NCI-H446 (cell line): ENCODE results near the gene GPR34.
A peak's percentile ranks its signal among the peaks of the same experiment; 100 is the strongest.
"Not testable (repeated sequence)": the region's sequence is repeated elsewhere in the genome, so short reads cannot be mapped to it uniquely, and the experiment has no call there.

Experiments
- DNase-seq, 2 experiments: peaks; one replicate each; lab custom pipeline; 2025; lab: John Stamatoyannopoulos, UW

The GPR34 gene

GRCh38 chrX:41688835-41689234 lies at the start of gene GPR34:
GPR34 (plus strand) TSS chrX:41688973; CDS start chrX:41695634, 6,661 bp downstream.
- no peak for DNase-seq

GRCh38 chrX:41646201-41646600 lies 42.6 kb upstream of the GPR34 start:
- not testable (repeated sequence) for DNase-seq

GRCh38 chrX:41653125-41653524 lies 35.6 kb upstream of the GPR34 start:
- no peak for DNase-seq

GRCh38 chrX:41655101-41655500 lies 33.7 kb upstream of the GPR34 start:
- DNase-seq, result no peak

- no peak for DNase-seq
These were observed 33.1 kb upstream of the GPR34 start for GRCh38 chrX:41655631-41656030.

GRCh38 chrX:41661366-41662095 lies 27.2 kb upstream of the GPR34 start:
- DNase-seq, result no peak

GRCh38 chrX:41664375-41664901 lies 24.3 kb upstream of the GPR34 start:
- DNase-seq, result no peak

- DNase-seq, result no peak
These were observed 23.9 kb upstream of the GPR34 start for GRCh38 chrX:41664908-41665307.

GRCh38 chrX:41665686-41666085 lies 23.1 kb upstream of the GPR34 start:
- no peak for DNase-seq

GRCh38 chrX:41666251-41666650 lies 22.5 kb upstream of the GPR34 start:
- DNase-seq, result no peak

- DNase-seq, result no peak
These were observed 21.1 kb upstream of the GPR34 start for GRCh38 chrX:41667631-41668030.

GRCh38 chrX:41670112-41670511 lies 18.7 kb upstream of the GPR34 start:
- no peak for DNase-seq

GRCh38 chrX:41671082-41671481 lies 17.7 kb upstream of the GPR34 start:
- no peak for DNase-seq

GRCh38 chrX:41672643-41673042 lies 16.1 kb upstream of the GPR34 start:
- no peak for DNase-seq

- not testable (repeated sequence) for DNase-seq
These were observed 12.4 kb upstream of the GPR34 start for GRCh38 chrX:41676361-41676760.

GRCh38 chrX:41677183-41678060 lies 11.4 kb upstream of the GPR34 start:
- no peak for DNase-seq

GRCh38 chrX:41684138-41684537 lies 4.6 kb upstream of the GPR34 start:
- DNase-seq, result peak in 1 of 2 experiments; percentile 16

GRCh38 chrX:41684940-41685339 lies 3.8 kb upstream of the GPR34 start:
- no peak for DNase-seq

GRCh38 chrX:41686788-41687187 lies 2.0 kb upstream of the GPR34 start:
- no peak for DNase-seq

- DNase-seq, result no peak
These were observed 617 bp upstream of the GPR34 start for GRCh38 chrX:41688156-41688555.

GRCh38 chrX:41689711-41690110 lies 938 bp downstream of the GPR34 start:
- DNase-seq, result no peak

- no peak for DNase-seq
These were observed 3.5 kb downstream of the GPR34 start for GRCh38 chrX:41692162-41692749.

GRCh38 chrX:41693024-41693423 lies 4.3 kb downstream of the GPR34 start:
- DNase-seq, result no peak
